Inflammatory macrophage (primary cell): ENCODE data around the gene EDNRA.

Source experiments
- DNase-seq, 2 donors: peaks; one replicate each; pipeline ENCODE4 v3.0.0-alpha.2; 2020 to 2022

Gene EDNRA

DNA sequence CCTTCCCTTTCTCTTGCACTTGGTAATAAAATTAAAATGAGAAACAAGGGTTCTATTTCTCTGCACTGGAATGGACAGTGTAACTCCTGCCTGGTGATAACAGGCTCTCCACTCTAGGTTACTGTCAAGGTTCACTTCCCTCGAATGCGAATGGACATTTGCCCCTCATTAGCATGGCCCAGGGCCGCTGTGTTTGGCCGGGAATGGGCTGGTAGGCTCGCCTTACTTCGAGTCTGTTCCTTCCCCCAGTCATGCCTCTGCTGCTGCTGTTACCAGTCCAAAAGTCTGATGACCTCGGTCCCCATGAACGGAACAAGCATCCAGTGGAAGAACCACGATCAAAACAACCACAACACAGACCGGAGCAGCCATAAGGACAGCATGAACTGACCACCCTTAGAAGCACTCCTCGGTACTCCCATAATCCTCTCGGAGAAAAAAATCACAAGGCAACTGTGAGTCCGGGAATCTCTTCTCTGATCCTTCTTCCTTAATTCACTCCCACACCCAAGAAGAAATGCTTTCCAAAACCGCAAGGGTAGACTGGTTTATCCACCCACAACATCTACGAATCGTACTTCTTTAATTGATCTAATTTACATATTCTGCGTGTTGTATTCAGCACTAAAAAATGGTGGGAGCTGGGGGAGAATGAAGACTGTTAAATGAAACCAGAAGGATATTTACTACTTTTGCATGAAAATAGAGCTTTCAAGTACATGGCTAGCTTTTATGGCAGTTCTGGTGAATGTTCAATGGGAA lies 61.5 kb downstream of the EDNRA start:
- no peak for DNase-seq

DNA sequence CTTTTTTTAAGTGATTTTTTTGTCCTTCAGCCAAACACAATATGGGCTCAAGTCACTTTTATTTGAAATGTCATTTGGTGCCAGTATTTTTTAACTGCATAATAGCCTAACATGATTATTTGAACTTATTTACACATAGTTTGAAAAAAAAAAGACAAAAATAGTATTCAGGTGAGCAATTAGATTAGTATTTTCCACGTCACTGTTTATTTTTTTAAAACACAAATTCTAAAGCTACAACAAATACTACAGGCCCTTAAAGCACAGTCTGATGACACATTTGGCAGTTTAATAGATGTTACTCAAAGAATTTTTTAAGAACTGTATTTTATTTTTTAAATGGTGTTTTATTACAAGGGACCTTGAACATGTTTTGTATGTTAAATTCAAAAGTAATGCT lies 62.1 kb downstream of the EDNRA start:
- DNase-seq: no peak

DNA sequence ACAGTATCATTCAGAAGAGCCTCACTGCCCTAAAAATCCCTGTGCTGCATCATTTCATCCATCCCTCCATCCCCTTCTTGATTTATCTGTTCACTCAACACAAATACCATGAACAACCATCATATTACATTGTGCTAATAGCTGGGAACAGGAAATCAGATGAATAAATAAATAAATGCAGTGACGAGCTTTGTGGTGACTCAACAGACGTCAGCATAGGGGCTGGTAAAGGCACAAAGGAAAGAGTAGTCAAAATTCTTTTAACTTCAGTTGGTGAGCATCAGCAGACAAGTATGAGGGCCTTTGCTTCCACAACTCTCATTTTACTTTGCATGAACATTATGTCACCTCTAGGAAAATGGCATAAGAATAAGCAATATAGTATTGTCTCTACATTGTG lies 65.5 kb downstream of the EDNRA start:
- DNase-seq: no peak

DNA sequence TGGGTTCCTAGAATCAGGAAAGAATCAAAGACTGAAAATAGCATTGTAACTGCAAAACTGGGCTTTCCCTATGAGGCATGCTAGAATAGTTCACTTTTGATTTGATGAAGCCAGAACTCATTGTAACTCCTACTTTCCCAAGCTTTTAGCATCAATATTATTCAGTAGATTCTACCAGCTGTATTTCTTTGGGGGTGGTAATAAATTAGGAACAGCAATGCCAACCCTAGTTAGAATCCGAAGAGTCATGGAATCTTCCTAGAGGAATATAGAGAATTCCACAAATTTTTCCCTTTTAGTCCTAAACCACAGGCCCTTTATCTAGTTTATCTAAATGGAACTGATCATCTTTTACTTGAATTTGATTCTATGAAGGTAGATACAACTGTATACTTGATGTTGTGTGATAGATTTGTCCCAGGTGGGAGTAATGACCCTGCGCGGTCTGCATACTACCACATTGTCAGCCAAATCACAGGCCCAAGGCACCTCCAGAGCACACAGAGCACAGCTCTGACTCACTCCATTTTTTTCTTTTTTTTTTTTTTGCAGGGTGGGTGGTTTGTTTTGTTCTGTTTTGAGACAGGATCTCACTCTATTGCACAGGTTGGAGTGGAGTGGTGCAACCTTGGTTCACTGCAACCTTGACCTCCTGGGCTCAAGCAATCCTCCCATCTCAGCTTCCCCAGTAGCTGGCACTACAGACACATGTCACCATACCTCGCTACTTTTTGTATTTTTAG lies 66.6 kb downstream of the EDNRA start:
- no peak for DNase-seq

DNA sequence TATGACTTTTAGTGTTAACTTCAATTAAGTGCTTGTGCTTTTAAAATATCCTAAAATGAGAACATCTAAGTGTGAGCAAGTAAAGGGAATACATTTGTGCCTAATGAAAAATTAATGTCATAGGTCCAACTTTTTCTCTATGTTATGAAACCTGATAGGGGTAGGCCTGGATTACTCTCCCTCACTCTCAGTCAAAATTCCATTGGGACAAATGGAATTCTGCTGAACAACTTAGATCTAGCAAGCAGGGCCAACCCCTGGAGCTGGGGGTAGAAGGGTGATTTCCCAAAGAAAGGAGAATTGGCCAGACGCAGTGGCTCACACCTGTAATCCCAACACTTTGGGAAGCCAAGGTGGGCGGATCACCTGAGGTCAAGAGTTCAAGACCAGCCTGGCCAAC lies 67.4 kb downstream of the EDNRA start:
- no peak for DNase-seq

DNA sequence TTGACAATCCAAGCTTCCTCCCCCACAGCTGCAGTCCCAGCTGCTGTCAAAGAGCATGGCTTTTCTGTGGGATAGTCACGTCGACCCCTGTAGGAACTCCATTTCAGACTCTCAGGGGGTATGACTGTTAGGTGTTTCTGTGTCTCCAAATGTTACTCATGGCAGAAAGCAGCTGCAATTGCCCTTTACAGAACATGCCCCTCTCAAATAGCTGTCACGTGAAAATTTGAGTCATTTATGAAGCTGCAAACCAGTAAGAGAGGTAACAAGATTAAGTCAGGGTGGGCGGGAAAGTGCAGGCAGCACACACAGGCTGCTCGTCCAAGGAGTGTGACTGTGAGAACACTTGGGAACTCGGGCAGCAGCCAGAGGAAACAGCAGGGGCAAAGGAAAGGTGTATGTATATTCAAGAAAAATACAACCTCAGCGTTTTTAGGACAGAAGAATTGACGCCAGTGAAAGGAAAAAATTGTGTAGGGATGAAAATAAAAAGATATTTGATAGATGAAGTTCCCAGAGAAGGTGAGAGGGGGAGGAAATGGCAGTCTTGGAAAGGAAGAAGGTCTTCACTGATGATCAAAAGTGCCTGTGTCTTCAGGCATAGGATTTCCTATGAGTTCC lies 69.8 kb downstream of the EDNRA start:
- DNase-seq: no peak

DNA sequence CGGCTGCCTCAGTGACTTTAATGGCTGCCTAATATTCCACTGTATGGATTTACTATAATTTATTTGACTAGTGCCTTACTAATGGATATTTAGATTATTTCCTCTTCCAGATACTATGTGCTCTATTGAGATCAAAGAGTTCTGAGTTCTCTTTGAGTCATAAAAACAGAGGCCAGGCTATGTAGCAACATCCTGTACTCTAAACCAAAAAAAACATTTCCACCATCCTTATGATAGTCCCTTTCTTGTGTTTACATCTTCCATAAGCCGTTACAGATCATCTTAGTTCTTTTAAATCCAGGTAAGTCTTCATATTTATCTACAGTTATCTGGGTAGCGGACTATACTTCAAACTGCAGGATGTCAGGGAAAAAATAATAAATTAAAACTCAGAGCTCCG lies 79.7 kb downstream of the EDNRA start:
- DNase-seq: no peak

DNA sequence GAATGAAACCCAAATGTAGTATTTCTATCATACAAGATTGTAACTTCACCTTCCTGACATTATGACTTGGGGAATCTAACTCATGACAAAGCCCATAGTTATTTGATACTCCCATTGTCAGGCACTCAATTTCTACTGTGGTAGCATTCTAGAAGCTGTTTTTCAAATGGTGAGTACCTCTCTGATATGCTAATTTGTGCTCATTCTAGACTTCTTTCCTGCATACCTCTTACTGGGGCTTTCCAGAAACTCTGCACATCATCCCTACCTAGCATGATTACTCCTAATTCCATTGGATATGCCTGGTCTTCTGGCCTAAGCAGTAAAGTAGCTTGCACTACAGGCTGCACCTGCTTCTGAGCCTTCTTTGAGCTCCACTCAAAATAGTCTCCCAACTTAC lies 85.9 kb downstream of the EDNRA start:
- DNase-seq: no peak

DNA sequence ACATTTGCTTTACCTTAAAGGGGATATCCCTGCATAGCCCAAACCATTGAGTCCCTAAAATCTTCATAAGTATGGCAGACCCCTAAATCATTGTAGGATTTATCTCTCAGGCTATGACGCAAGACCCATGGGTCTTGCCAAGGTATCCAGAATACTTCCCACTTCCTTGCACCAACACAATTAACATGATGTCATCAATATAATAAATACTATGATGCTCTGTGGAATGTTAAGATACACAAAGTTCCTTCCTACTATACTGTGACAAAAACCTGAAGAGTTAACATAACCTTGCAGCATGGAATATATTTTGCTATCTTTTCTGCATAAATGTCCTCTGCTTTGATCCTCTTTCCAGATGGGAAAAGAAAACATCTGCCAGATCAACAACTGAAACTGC lies 86.4 kb downstream of the EDNRA start:
- DNase-seq: no peak

DNA sequence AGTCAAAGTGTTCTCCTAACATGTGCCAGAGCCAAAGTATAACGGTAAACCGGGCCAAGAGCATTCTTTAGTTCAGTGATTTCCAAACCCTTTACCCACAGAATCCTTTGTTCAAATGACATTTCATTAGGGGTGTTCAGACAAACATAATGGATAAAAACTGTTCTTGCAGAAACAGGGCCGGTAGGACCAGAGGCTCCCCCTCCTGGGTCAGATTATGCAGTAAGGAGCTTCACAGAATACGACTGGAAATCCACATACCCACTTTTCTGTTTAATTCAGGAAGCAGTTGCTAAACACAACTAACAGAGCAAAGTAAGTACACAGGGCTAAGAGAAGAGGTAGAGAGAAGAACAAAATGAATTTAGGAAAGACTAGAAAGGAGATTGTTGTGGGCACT lies 89.7 kb downstream of the EDNRA start:
- no peak for DNase-seq

DNA sequence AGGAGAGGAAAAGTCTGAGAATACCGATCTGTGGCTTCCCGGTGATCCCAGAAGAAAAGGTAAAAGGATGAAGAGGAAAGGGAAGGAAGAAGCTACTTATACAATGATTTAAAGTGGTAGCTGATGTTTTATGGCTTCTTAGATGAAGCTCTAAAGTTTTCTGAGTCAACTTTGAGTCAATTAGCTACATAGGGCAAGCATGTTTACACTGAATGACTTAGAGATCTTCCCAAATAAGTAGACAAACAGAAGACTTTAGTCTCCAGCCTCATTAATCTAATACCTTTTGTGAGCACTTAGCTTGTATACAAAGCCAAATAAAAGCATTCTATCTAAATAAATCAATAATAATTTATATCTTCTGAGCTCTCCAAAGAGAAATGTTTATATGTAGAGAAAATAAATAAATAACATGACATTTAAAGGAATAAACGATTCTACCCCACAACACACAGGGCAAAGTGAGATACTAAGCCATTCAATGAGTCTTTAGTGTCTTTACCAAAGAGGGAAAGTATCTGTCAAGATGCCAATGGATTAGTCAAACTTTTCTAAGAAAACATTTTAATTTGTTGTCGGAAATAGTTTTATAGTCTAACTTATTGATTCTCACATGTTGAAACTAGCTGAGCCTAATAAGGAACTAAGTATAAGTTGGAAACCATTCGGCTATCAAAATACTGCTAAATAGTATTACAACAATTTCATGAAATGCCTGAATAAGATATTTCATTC lies 90.3 kb downstream of the EDNRA start:
- DNase-seq: no peak

DNA sequence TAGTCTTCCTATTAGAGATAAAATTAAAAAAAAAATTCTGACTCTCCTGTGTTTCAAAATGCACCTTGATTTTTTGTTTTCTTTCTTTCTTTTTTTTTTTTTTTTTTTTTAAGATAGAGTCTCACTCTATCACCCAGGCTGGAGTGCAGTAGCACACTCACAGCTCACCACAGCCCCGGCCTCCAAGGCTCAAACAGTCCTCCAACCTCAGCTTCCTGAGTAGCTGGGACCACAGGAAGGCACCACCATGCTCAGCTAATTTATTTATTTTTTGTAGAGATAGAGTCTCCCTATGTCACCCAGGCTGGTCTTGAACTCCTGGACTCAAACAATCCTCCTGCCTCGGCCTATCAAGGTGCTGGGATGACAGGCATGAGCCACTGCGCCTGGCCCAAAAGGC lies 95.2 kb downstream of the EDNRA start:
- no peak for DNase-seq

DNA sequence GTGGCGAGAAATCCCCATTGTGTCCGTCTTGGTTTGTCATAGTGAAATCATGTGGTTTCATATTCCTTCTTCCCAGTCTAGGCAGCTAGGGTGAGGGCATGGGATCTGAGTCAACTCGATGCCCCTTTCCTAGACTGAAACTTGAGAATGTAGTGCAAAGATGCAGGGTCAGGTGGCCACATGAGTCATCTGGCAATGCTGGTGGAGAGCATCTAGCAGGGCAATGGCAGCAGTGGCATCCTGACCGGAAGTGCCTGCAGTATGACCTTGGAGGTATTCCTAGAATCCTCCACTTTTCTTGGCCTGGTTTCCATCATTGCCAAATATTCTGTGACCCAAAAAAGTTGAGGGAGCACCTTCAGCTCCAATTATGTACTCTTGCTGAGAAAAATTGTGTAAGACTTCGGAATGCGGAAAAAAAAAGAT lies 97.2 kb downstream of the EDNRA start:
- DNase-seq: no peak

DNA sequence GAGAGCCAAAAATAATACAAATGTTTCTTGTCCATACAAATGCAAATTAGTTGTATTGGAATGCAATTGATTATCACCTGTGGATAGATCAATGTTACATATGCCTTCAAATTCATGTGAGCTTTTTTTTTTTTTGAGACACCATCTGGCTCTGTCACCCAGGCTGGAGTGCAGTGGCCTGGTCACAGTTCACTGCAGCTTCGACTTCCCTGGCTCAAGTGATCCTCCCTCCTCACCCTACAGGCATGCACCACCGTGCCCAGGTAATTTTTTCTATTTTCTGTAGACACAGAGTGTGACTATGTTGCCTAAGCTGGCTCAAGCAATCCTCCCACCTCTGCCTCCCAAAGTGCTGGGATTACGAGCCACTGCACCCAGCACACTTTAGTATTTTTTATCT lies 97.7 kb downstream of the EDNRA start:
- no peak for DNase-seq

DNA sequence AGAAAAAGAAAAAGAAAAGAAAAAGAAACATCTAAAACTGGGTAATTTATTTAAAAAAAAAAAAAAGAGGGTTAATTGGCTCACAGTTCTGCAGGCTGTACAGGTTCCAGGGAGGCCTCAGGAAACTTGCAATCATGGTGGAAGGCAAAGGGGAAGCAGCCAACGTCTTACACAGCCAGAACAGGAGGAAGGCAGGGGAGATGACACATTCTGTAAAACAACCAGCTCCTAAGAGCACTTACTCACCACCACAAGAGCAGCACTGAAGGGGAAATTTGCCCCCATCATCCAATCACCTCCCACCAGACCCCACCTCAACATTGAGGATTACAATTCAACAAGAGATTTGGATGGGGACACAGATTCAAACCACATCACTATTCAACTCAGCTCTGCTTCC lies 99.5 kb downstream of the EDNRA start:
- DNase-seq: peak in 1 of 2 donors; percentile 2

DNA sequence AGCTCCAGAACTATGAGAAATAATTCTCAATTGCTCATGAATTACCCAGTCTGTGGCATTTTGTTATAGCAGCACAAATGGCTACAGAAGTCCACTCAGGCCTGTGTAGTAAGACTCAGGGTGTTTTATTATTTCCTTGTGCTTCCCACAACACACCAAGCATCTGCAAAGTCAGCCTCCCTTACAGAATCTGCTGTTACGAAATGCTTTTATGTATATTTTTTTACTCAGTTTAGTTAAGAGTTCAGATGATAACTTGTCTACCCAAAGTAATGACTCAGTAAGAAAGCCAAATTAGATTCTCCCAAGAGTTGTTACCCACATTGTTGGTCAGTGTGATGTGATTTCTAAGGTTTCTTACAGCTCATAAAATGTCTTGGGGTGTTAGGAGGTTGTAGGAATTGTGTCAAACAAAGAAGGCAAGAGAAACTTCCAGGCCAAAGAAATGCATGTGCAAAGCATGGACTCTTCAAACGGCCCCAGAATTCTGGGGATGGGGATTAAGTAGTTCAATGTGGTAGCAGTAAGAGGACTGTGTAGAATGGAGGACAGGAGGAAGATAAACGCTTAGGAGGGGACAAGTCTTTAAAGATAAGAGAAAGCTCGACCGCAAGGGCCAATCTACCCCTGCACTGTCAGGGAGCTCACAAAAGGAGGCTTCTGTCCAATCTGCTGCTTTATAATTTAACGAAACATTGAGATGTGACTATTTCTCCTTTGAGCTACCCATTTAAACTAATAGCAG lies 100.9 kb downstream of the EDNRA start:
- no peak for DNase-seq

DNA sequence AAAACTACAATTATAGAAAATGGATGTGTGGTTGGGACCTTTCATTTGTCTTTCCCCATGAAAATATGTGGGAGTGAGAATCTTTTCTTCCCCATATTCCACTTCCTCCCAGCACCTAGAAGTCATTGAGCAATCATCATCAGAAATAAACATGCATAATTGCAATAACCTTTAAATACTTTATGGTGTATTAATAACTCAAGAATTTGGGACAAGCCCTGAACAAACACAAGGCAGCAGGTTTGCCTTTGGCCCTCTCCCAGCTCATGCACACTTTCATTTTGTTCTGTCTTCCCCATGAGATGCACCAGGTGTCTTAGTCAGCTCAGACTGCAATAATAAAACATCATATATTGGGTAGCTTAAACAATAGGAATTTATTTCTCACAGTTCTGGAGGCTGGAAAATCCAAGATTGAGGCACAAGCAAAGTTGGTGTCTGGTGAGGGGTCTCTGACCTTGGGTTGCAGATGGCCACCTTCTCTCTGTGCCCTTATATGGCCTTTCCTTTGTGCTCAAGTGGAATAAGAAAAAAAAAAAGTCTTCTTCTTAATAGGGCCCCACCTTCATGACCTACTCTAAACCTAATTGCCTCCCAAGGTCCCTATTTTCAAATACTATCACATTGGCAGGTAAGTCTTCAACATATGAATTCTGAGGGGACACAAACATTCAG lies 101.6 kb downstream of the EDNRA start:
- no peak for DNase-seq

DNA sequence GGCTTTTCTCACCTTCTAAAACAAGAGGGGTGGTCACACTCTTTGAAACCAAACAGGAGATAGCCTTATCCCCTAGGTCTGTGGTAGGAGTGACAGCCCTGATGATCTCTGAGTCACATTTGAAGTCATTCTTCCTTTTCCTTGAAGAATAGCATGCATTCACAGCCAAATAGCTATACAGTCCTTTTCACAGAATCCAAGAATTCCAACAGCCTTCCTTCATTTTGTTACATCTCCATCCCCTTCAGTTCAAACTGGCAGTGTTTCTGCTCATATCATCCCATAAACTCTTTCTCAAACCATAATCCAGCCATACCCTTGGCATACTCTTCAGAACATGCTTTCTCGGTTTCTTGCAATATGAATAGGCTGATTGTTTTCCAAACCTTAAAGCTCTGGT lies 103.0 kb downstream of the EDNRA start:
- DNase-seq: no peak

DNA sequence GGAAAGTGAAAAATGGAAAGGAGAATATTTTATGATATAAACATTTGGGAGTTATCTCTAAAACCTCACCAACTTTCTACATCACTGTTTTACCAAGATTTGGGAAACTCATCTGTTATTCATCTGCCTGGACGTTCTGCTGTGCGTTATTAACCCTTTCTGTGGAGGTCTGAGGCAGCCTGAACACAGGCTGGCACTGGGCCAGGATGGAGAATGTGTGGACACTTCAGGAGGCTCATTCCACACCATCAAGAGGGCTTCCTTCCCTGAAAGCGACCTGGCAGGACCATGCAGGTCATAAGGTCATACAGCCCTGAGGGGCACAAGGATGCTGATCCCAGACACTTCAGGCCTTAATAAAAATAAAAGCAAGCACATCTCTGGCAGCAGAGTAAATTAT lies 105.1 kb downstream of the EDNRA start:
- no peak for DNase-seq

DNA sequence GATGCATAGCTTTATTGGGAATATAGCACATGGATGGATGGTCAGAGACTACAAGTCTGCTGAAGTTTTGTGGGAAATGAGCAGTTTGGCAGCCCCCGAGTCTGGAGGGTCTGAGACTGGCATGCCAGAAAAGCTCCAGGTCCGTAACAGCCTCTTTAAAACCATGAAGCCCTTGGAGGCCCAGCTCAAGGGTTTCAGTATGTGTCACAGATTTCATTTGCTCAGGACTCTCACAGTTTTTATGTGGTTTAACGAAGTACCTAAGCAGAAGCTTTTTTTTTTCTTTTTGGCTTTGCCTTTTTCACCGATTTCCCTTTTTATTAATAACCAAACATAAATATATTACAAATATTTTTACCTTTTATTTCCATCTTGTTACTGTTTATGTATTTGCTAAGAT lies 105.7 kb downstream of the EDNRA start:
- no peak for DNase-seq

DNA sequence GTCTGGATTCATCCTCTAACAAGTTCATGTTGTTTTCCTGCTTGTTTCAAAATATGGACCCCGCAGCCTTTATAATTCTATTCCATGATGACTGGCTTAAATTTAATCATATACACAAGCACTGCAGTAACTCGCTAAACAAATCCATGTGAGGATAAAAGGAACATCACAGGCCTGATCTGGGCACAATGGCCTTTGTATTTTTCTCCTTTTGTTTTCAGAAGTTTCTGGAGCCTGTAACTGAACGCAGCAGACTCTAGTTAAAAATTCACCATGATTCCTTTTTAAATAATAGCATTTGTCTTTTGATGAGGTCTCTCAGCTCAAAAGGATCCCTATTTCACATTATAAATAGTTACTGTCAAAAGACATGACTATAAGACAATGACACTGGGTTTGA lies 106.1 kb downstream of the EDNRA start:
- no peak for DNase-seq

DNA sequence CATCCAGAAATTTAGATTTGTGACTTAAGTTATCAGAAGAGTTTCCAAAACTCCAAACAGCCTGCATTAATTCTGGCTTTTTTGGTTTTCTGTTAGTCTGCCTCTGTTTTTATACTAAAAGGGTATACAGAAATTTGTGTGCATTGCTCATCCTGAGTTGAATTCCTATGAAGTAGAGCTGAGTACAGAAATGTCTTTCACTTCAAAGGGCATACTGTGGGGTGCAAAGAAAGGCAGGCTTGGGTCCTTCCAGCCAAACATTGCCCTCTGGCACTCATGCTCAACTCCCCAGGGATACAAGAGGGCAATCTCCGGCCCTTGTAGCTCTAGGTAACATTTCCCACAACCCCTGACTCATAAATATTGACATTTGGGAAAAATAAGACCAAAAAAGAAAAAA lies 108.7 kb downstream of the EDNRA start:
- DNase-seq: no peak
